RWPE1 (cell line): ENCODE results near the gene SPACA7.

Experiments
- CTCF ChIA-PET: fragments of 350-600 bp; sonication (Branson Sonifier 250); formaldehyde crosslinking; extraction: SDS; loops from one replicate; lab custom pipeline; 2021; lab: Yijun Ruan, JAX
- POLR2A ChIA-PET: fragments of 400-600 bp; formaldehyde crosslinking; extraction: SDS; loops from one replicate; lab custom pipeline; 2020; ENCODE audit warnings: antibody characterized with exemption; ENCODE audit not compliant: low non-redundant PET; lab: Yijun Ruan, JAX
- DNase-seq: peaks from one replicate; pipeline ENCODE4 v3.0.0; 2012; ENCODE audit warnings: low spot score
- H3K27ac ChIP-seq: fragments of 450-650 bp; 2 replicates; pipeline ENCODE4 v1.5.1; 2017
- CTCF ChIP-seq: fragments of 450-650 bp; conservative IDR thresholded peaks from 2 replicates; pipeline ENCODE4 v1.5.1; 2017; ENCODE audit warnings: low read depth, mild to moderate bottlenecking

Gene SPACA7

GRCh38 chr13:112355274-112355838, 20.8 kb upstream of the SPACA7 start:
- CTCF ChIA-PET: no interaction called here
- no peak for TF ChIP-seq CTCF
- POLR2A ChIA-PET: no interaction called here

GRCh38 chr13:112356190-112356589, 20.0 kb upstream of the SPACA7 start:
- TF ChIP-seq CTCF: no peak
- H3K27ac ChIP-seq: no peak overlapping the region
- ChIA-PET POLR2A (no interaction called here), CTCF (no interaction called here)
- no peak for DNase-seq

More at GRCh38 chr13:112355274-112355838, 20.8 kb upstream of the SPACA7 start:
- DNase-seq: no peak
- no peak overlapping the region for H3K27ac ChIP-seq

GRCh38 chr13:112358156-112358555, 18.0 kb upstream of the SPACA7 start:
- ChIA-PET POLR2A (no interaction called here), CTCF (no interaction called here)
- DNase-seq: no peak
- no peak for TF ChIP-seq CTCF
- no peak overlapping the region for H3K27ac ChIP-seq

GRCh38 chr13:112362021-112362420, 14.1 kb upstream of the SPACA7 start:
- ChIA-PET POLR2A (no interaction called here), CTCF (no interaction called here)
- H3K27ac ChIP-seq: no peak overlapping the region
- TF ChIP-seq CTCF: no peak
- DNase-seq: no peak

- CTCF ChIA-PET: interaction anchor here (0.5 kb wide), 1 partner anchor 922 kb away, joined by 4 read pairs; no protein-coding TSS in a partner anchor
- no peak for TF ChIP-seq CTCF
- POLR2A ChIA-PET: no interaction called here
- H3K27ac ChIP-seq: no peak overlapping the region
- no peak for DNase-seq
These were observed 12.2 kb upstream of the SPACA7 start for GRCh38 chr13:112363867-112364528.

- DNase-seq: no peak
- no peak for TF ChIP-seq CTCF
- POLR2A ChIA-PET: no interaction called here
- CTCF ChIA-PET: no interaction called here
- H3K27ac ChIP-seq: no peak overlapping the region
These were observed 9.1 kb upstream of the SPACA7 start for GRCh38 chr13:112366907-112367646.
